K562 (cell line): ENCODE data around the gene RET. TPM values are rescaled to one million over a fixed set of nuclear protein-coding genes. Genes with fewer than 3 reads are reported as not detected.

Experiments
- ATAC-seq: fragments of 200-7000 bp; cut with Tn5 transposase; 3 replicates; pipeline ENCODE4 v1.9.1; 2020; ENCODE audit warnings: moderate library complexity
- BruUV-seq: library from RNA; stranded (reverse); fragments of 400-500 nt; replicated peaks from 2 replicates; lab custom pipeline; 2021; lab: Mats Ljungman, UMichigan
- CTCF ChIA-PET: fragments of 300-600 bp; formaldehyde crosslinking; extraction: SDS; loops from one replicate; lab custom pipeline; 2021; ENCODE audit warnings: low intra/inter-chr PET ratio; lab: Yijun Ruan, JAX
- POLR2A ChIA-PET: fragments of 300-600, 350-650 bp; sonication (Branson Sonifier 250); formaldehyde crosslinking; extraction: SDS; loops from one replicate; lab custom pipeline; 2021; ENCODE audit warnings: antibody characterized with exemption, inconsistent platforms; lab: Yijun Ruan, JAX
- DNase-seq, 4 experiments: peaks; one replicate each; pipeline versions ENCODE4 v3.0.0 to v3.0.0-alpha.2; 2011 to 2018; ENCODE audit warnings: low spot score in 3 of 4, mixed read lengths in 3 of 4; ENCODE audit errors: extremely low read depth in 1 of 4
- FAIRE-seq: peaks from 2 replicates; lab custom pipeline; 2011; peaks lifted over from hg19 to GRCh38; lab: Jason Lieb, UNC
- H2AFZ ChIP-seq: 2 replicates; pipeline ENCODE4 v1.6.0; 2011; ENCODE audit warnings: low read depth, low read length, control low read depth, inconsistent platforms
- H3K27ac ChIP-seq: fragments of 200-600 bp; 3 replicates; pipeline ENCODE4 v1.8.0; 2011; ENCODE audit warnings: low read depth, mild to moderate bottlenecking, control low read depth, inconsistent platforms, low read length, moderate library complexity, mixed read lengths; ENCODE audit errors: extremely low read depth
- H3K27me3 ChIP-seq, 2 experiments: fragments of 300-600 bp in 1 of 2; 2 replicates in 1 of 2; 3 replicates in 1 of 2; pipeline versions ENCODE4 v1.6.0 to v1.8.0; 2011; ENCODE audit warnings: inconsistent platforms in 2 of 2, low read length in 2 of 2, mild to moderate bottlenecking in 1 of 2, mixed read lengths in 1 of 2, moderate library complexity in 1 of 2; ENCODE audit not compliant: control insufficient read depth in 2 of 2, insufficient read depth in 2 of 2
- H3K36me3 ChIP-seq: fragments of 300-600 bp; 3 replicates; pipeline ENCODE4 v1.8.0; 2011; ENCODE audit warnings: mild to moderate bottlenecking, low read length, inconsistent platforms; ENCODE audit not compliant: control insufficient read depth, insufficient read depth
- H3K4me1 ChIP-seq, 2 experiments: fragments of 200-600 bp in 1 of 2; replicated peaks in 1 of 2; 2 replicates in 1 of 2; 3 replicates in 1 of 2; pipeline versions ENCODE4 v1.5.1 to v1.8.0; 2011; ENCODE audit warnings: inconsistent platforms in 2 of 2, low read length in 2 of 2, mild to moderate bottlenecking in 1 of 2, mixed read lengths in 1 of 2, moderate library complexity in 1 of 2; ENCODE audit not compliant: control insufficient read depth in 2 of 2, insufficient read depth in 2 of 2
- H3K4me2 ChIP-seq: 2 replicates; pipeline ENCODE4 v1.6.1; 2011; ENCODE audit warnings: low read length, control low read depth, inconsistent platforms, mixed read lengths; ENCODE audit not compliant: insufficient read depth
- H3K4me3 ChIP-seq: fragments of 200-600 bp; sonication (generic), shearing (Covaris generic); 2 replicates; pipeline ENCODE4 v1.5.1; 2016; ENCODE audit warnings: control low read depth, inconsistent platforms
- H3K79me2 ChIP-seq: fragments of 200-600 bp; 3 replicates; pipeline ENCODE4 v1.8.0; 2011; ENCODE audit warnings: low read length, inconsistent platforms; ENCODE audit not compliant: control insufficient read depth, insufficient read depth
- H3K9ac ChIP-seq, 2 experiments: 2 replicates each; pipeline versions ENCODE4 v1.6.0 to v1.6.1; 2011; ENCODE audit warnings: low read depth in 2 of 2, low read length in 2 of 2, control low read depth in 1 of 2, inconsistent platforms in 1 of 2, mild to moderate bottlenecking in 1 of 2, mixed read lengths in 1 of 2; ENCODE audit not compliant: insufficient read depth in 1 of 2
- H3K9me1 ChIP-seq: one replicate; pipeline ENCODE4 v1.6.0; 2011; ENCODE audit warnings: inconsistent platforms, mild to moderate bottlenecking, low read length, moderate library complexity; ENCODE audit not compliant: control insufficient read depth, insufficient read depth
- H3K9me3 ChIP-seq: replicated peaks from 2 replicates; pipeline ENCODE4 v1.5.1; 2011; ENCODE audit warnings: low read depth, low read length, inconsistent platforms; ENCODE audit not compliant: control insufficient read depth, insufficient read depth
- H4K20me1 ChIP-seq: replicated peaks from 2 replicates; pipeline ENCODE4 v1.6.1; 2011; ENCODE audit warnings: low read length, inconsistent platforms, mixed read lengths; ENCODE audit not compliant: control insufficient read depth, insufficient read depth
- BRD4 ChIP-seq: fragments of 200-600 bp; sonication (generic); IDR thresholded peaks from 2 replicates; pipeline ENCODE4 v1.6.1; 2017; ENCODE audit warnings: inconsistent platforms
- CBX8 ChIP-seq: fragments of 200-600 bp; sonication (generic); IDR thresholded peaks from 2 replicates; pipeline ENCODE4 v1.6.1; 2012; ENCODE audit warnings: borderline replicate concordance, mixed run types, low read depth, mild to moderate bottlenecking, moderate library complexity, mixed read lengths, low read length, control low read depth, inconsistent platforms; ENCODE audit not compliant: poor library complexity, severe bottlenecking; ENCODE audit errors: extremely low read depth
- KLF10 ChIP-seq: fragments of 250-450 bp; sonication (Bioruptor Pico); IDR thresholded peaks from 2 replicates; pipeline ENCODE4 v1.6.1; 2021; ENCODE audit warnings: matching md5 sums
- KLF16 ChIP-seq: IDR thresholded peaks from 2 replicates; pipeline ENCODE4 v1.6.1; 2016; ENCODE audit warnings: antibody characterized with exemption
- KLF6 ChIP-seq: fragments of 250-450 bp; sonication (Bioruptor Pico); IDR thresholded peaks from 2 replicates; pipeline ENCODE4 v1.4.0; 2020; ENCODE audit warnings: mild to moderate bottlenecking, moderate library complexity, borderline replicate concordance
- NCOA2 ChIP-seq, 2 experiments: fragments of 450-650 bp; IDR thresholded peaks; 2 replicates each; pipeline ENCODE4 v1.6.1; 2018; ENCODE audit warnings: mild to moderate bottlenecking in 2 of 2, moderate library complexity in 1 of 2; ENCODE audit not compliant: partially characterized antibody in 2 of 2
- POU5F1 ChIP-seq: fragments of 150-350 bp; IDR thresholded peaks from 2 replicates; pipeline ENCODE4 v1.6.1; 2014; ENCODE audit warnings: borderline replicate concordance, low read length, low read depth, mild to moderate bottlenecking; ENCODE audit not compliant: partially characterized antibody
- STAT5B ChIP-seq: fragments of 250-450 bp; sonication (Bioruptor Pico); IDR thresholded peaks from 2 replicates; pipeline ENCODE4 v1.8.0; 2021; ENCODE audit warnings: mild to moderate bottlenecking, inconsistent platforms
- YY1 ChIP-seq, 3 experiments: IDR thresholded peaks; 2 replicates each; pipeline ENCODE4 v1.6.1; 2011; ENCODE audit warnings: low read length in 2 of 3, mild to moderate bottlenecking in 2 of 3, moderate library complexity in 2 of 3, borderline replicate concordance in 1 of 3, control low read depth in 1 of 3, low read depth in 1 of 3; ENCODE audit not compliant: insufficient read depth in 3 of 3, insufficient replicate concordance in 2 of 3, control insufficient read depth in 1 of 3, insufficient read length in 1 of 3; ENCODE audit errors: extremely low read depth in 1 of 3
- ZBED1 ChIP-seq: IDR thresholded peaks from 2 replicates; pipeline ENCODE4 v1.6.1; 2014
- ZNF316 ChIP-seq: fragments of 450-650 bp; IDR thresholded peaks from 2 replicates; pipeline ENCODE4 v1.6.1; 2016
- WGBS: fragments of 100-300 bp; shearing (Covaris generic); methylation state at CpG from one replicate; pipeline ENCODE4 v1.1.6; 2016; ENCODE audit warnings: low coverage, mixed read lengths; ENCODE audit not compliant: insufficient coverage; ENCODE audit errors: missing lambda C conversion rate; 5-methylcytosine and 5-hydroxymethylcytosine counted together
- in situ Hi-C: fragments of 300-500 bp; cut with MboI; formaldehyde crosslinking; loops from 4 replicates; pipeline ENCODE4 v1.15.0; 2018; ENCODE audit warnings: inconsistent platforms, mixed read lengths
- intact Hi-C: fragments of 100-400 bp; cut with micrococcal nuclease; formaldehyde crosslinking; loops from 2 replicates; pipeline ENCODE4 v1.14.2; 2022
- polyA plus RNA-seq, 8 experiments: library from polyadenylated mRNA; depleted of rRNA in 4 of 8; stranded (reverse) in 5 of 8; unstranded in 3 of 8; fragments of >200 nt; fragmentation: Nextera tagmentation in 2 of 8; fragmentation: Illumina TruSeq in 1 of 8; extraction: Ambion mirVana in 2 of 8; extraction: Trizol in 1 of 8; gene quantifications; 2 replicates each; pipeline versions ENCODE4 v1.2.1 to v1.2.3, GENCODE V29; 2011 to 2014; ENCODE audit warnings: inconsistent platforms in 1 of 8, missing spikeins in 1 of 8
- total RNA-seq, 7 experiments: library from RNA; depleted of rRNA in 6 of 7; stranded (reverse); fragments of >200 nt in 6 of 7; fragmentation: Illumina TruSeq in 2 of 7; extraction: Trizol in 2 of 7; gene quantifications; 2 replicates each; pipeline versions ENCODE4 v1.2.1 to v1.2.3, GENCODE V29; 2011 to 2021; ENCODE audit warnings: low replicate concordance in 1 of 7
- TF ChIP-seq, protein P1 (sequence below): fragments of 250-450 bp; sonication (Bioruptor Pico); IDR thresholded peaks from 2 replicates; pipeline ENCODE4 v1.5.0; 2020; ENCODE audit warnings: mild to moderate bottlenecking
- TF ChIP-seq, protein P2 (sequence below): fragments of 450-650 bp; IDR thresholded peaks from 2 replicates; pipeline ENCODE4 v1.6.1; 2018; ENCODE audit warnings: mild to moderate bottlenecking, low read depth; ENCODE audit not compliant: partially characterized antibody

Gene RET
- total and polyA plus RNA-seq, 9 of the 15 experiments (the other 6 are each of a cell fraction or from before 2014, with no cell fraction given) = 0.04 to 0.05 TPM; not detected in 7

- no peaks in the 10 kb centered on the region for H3K9me3 ChIP-seq
- POLR2A ChIA-PET = interaction anchor here (1.3 kb wide), 1 partner anchor 10 kb away, joined by 4 read pairs; no protein-coding TSS in a partner anchor
- H2AFZ ChIP-seq = no peak overlapping the region
- H3K9ac ChIP-seq = no peak overlapping the region; a peak in 1 of 4 replicates
- ATAC-seq (no peak), FAIRE-seq (no peak)
- in situ Hi-C loops = no loop called here
- no peaks in the 10 kb centered on the region for H3K79me2 ChIP-seq
- no peak overlapping the region for H3K27ac ChIP-seq
- H3K27me3 ChIP-seq = peaks cover 17 to 63% of the 10 kb centered on the region in 2 experiments; a peak in 4 of 5 replicates
- H4K20me1 ChIP-seq = peaks cover 8% of the 10 kb centered on the region
- peaks cover 0 to 14% of the 10 kb centered on the region in 2 experiments; a peak in 3 of 5 replicates for H3K4me1 ChIP-seq
- H3K36me3 ChIP-seq = no peaks in the 10 kb centered on the region
- no peak overlapping the region for H3K4me2 ChIP-seq
- BruUV-seq = no TSS peak
- no peak for TF ChIP-seq NCOA2 (IDR thresholded peaks at IDR 0.05; ENCODE audit: partially characterized antibody in 2 of 2)
- no peak for TF ChIP-seq YY1 (IDR thresholded peaks at IDR 0.05; ENCODE audit: borderline replicate concordance in 1 of 3, control insufficient read depth in 1 of 3, extremely low read depth in 1 of 3, insufficient read depth in 3 of 3, insufficient read length in 1 of 3, insufficient replicate concordance in 2 of 3, low read depth in 1 of 3, low read length in 2 of 3)
- TF ChIP-seq KLF10 (CRISPR knock-in tag) = no peak
- TF ChIP-seq BRD4 = no peak
- no peak for TF ChIP-seq POU5F1
- no peak for TF ChIP-seq KLF16
- TF ChIP-seq, protein P1, sequence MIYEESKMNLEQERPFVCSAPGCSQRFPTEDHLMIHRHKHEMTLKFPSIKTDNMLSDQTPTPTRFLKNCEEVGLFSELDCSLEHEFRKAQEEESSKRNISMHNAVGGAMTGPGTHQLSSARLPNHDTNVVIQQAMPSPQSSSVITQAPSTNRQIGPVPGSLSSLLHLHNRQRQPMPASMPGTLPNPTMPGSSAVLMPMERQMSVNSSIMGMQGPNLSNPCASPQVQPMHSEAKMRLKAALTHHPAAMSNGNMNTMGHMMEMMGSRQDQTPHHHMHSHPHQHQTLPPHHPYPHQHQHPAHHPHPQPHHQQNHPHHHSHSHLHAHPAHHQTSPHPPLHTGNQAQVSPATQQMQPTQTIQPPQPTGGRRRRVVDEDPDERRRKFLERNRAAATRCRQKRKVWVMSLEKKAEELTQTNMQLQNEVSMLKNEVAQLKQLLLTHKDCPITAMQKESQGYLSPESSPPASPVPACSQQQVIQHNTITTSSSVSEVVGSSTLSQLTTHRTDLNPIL = no peak
- TF ChIP-seq CBX8 = no peak
- TF ChIP-seq KLF6 = no peak
- TF ChIP-seq, protein P2, sequence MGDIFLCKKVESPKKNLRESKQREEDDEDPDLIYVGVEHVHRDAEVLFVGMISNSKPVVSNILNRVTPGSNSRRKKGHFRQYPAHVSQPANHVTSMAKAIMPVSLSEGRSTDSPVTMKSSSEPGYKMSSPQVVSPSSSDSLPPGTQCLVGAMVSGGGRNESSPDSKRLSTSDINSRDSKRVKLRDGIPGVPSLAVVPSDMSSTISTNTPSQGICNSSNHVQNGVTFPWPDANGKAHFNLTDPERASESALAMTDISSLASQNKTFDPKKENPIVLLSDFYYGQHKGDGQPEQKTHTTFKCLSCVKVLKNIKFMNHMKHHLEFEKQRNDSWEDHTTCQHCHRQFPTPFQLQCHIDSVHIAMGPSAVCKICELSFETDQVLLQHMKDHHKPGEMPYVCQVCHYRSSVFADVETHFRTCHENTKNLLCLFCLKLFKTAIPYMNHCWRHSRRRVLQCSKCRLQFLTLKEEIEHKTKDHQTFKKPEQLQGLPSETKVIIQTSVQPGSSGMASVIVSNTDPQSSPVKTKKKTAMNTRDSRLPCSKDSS = no peak
- TF ChIP-seq ZBED1 = no peak
- no peak for TF ChIP-seq ZNF316
- TF ChIP-seq STAT5B = no peak
- TF ChIP-seq, all 486 proteins: peak for 0
- DNase-seq = no peak
- CTCF ChIA-PET = no interaction called here
- H3K9me1 ChIP-seq = peaks cover 3% of the 10 kb centered on the region
- WGBS = 1% methylated on average over 17 of the region's 17 CpGs
- intact Hi-C loops = loop anchor here (5.0 kb wide), 1 partner anchor 35 kb away; the partner anchor contains the start of gene RET
- no peak overlapping the region for H3K4me3 ChIP-seq
These were observed 35.2 kb downstream of the RET start for GRCh38 chr10:43111921-43112607.
